Esophagus muscularis mucosa (tissue), 4 donors: ENCODE data around the gene GSE1.

Source experiments
- EP300 ChIP-seq: sonication (generic); formaldehyde crosslinking; IDR thresholded peaks from one replicate; pipeline ENCODE4 v1.6.1; 2017; ENCODE audit warnings: antibody characterized with exemption
- POLR2A ChIP-seq: fragments of 450-650 bp; IDR thresholded peaks from one replicate; pipeline ENCODE4 v1.6.1; 2017; ENCODE audit warnings: antibody characterized with exemption, moderate library complexity, mild to moderate bottlenecking, low read depth
- POLR2AphosphoS5 ChIP-seq, 2 donors: sonication (generic); formaldehyde crosslinking; IDR thresholded peaks; one replicate each; pipeline ENCODE4 v1.6.1; 2017; ENCODE audit warnings: antibody characterized with exemption in 2 of 2
- TF ChIP-seq, protein P1 (sequence below), 3 experiments: fragments of 200-600 bp in 2 of 3; fragments of 450-650 bp in 1 of 3; sonication (generic) in 2 of 3; IDR thresholded peaks; one replicate each; pipeline ENCODE4 v1.5.1; 2017 to 2019; ENCODE audit warnings: antibody characterized with exemption in 3 of 3, mild to moderate bottlenecking in 2 of 3, moderate library complexity in 1 of 3

- TF ChIP-seq, protein P1, sequence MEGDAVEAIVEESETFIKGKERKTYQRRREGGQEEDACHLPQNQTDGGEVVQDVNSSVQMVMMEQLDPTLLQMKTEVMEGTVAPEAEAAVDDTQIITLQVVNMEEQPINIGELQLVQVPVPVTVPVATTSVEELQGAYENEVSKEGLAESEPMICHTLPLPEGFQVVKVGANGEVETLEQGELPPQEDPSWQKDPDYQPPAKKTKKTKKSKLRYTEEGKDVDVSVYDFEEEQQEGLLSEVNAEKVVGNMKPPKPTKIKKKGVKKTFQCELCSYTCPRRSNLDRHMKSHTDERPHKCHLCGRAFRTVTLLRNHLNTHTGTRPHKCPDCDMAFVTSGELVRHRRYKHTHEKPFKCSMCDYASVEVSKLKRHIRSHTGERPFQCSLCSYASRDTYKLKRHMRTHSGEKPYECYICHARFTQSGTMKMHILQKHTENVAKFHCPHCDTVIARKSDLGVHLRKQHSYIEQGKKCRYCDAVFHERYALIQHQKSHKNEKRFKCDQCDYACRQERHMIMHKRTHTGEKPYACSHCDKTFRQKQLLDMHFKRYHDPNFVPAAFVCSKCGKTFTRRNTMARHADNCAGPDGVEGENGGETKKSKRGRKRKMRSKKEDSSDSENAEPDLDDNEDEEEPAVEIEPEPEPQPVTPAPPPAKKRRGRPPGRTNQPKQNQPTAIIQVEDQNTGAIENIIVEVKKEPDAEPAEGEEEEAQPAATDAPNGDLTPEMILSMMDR (IDR thresholded peaks at IDR 0.05) = no peak
- TF ChIP-seq POLR2A (no peak), POLR2AphosphoS5 (IDR thresholded peaks at IDR 0.05) (no peak), EP300 (no peak)
Observed at GRCh38 chr16:85708338-85708737, 95.2 kb downstream of the GSE1 start.
